GM18505 (cell line): ENCODE data around the gene NTNG1.

Experiments used
- ATAC-seq: cut with Tn5 transposase; IDR thresholded peaks from one replicate; pipeline ENCODE4 v1.9.1; 2021; ENCODE audit not compliant: unreplicated experiment
- POLR2A ChIP-seq: IDR thresholded peaks from 4 replicates; pipeline ENCODE4 v1.6.1; 2011; ENCODE audit warnings: borderline replicate concordance; ENCODE audit not compliant: insufficient read depth, insufficient read length; ENCODE audit errors: extremely low read depth

The NTNG1 gene

GRCh38 chr1:107405236-107405635, 264.4 kb downstream of the NTNG1 start:
- no peak for ATAC-seq
- no peak for TF ChIP-seq POLR2A

GRCh38 chr1:107407011-107407410, 266.2 kb downstream of the NTNG1 start:
- ATAC-seq, result no peak
- TF ChIP-seq POLR2A, result no peak

- no peak for ATAC-seq
Observed at GRCh38 chr1:107413546-107413945, 272.7 kb downstream of the NTNG1 start.

GRCh38 chr1:107413951-107414350, 273.1 kb downstream of the NTNG1 start:
- ATAC-seq, result no peak
- TF ChIP-seq POLR2A, result no peak

More at GRCh38 chr1:107413546-107413945, 272.7 kb downstream of the NTNG1 start:
- TF ChIP-seq POLR2A, result no peak

- ATAC-seq, result no peak
- no peak for TF ChIP-seq POLR2A
Observed at GRCh38 chr1:107414550-107414949, 273.7 kb downstream of the NTNG1 start.

- no peak for TF ChIP-seq POLR2A
Observed at GRCh38 chr1:107415241-107415640, 274.4 kb downstream of the NTNG1 start.

GRCh38 chr1:107419003-107419402, 278.2 kb downstream of the NTNG1 start:
- TF ChIP-seq POLR2A, result no peak

More at GRCh38 chr1:107415241-107415640, 274.4 kb downstream of the NTNG1 start:
- no peak for ATAC-seq

GRCh38 chr1:107422901-107423300, 282.1 kb downstream of the NTNG1 start:
- no peak for TF ChIP-seq POLR2A
- no peak for ATAC-seq

More at GRCh38 chr1:107419003-107419402, 278.2 kb downstream of the NTNG1 start:
- no peak for ATAC-seq

- TF ChIP-seq POLR2A, result no peak
Observed at GRCh38 chr1:107430540-107431228, 289.8 kb downstream of the NTNG1 start.

GRCh38 chr1:107432108-107432507, 291.3 kb downstream of the NTNG1 start:
- no peak for TF ChIP-seq POLR2A
- no peak for ATAC-seq

More at GRCh38 chr1:107430540-107431228, 289.8 kb downstream of the NTNG1 start:
- ATAC-seq, result no peak

- no peak for TF ChIP-seq POLR2A
- ATAC-seq, result no peak
Observed at GRCh38 chr1:107433068-107433467, 292.2 kb downstream of the NTNG1 start.

GRCh38 chr1:107433635-107434360, 293.0 kb downstream of the NTNG1 start:
- no peak for ATAC-seq
- no peak for TF ChIP-seq POLR2A

GRCh38 chr1:107434361-107434693, 293.5 kb downstream of the NTNG1 start:
- no peak for ATAC-seq
- TF ChIP-seq POLR2A, result no peak
